GM12865 (cell line): ENCODE data around the gene C11orf24.
A peak's percentile ranks its signal among the peaks of the same experiment; 100 is the strongest.

ENCODE experiments used
- DNase-seq: peaks from one replicate; pipeline ENCODE4 v3.0.0; 2010; ENCODE audit warnings: low read depth
- H3K4me3 ChIP-seq: 2 replicates; pipeline ENCODE4 v1.5.1; 2011; ENCODE audit warnings: mild to moderate bottlenecking, low read depth, low read length, control low read depth
- TF ChIP-seq, protein P1 (sequence below): IDR thresholded peaks from 2 replicates; pipeline ENCODE4 v1.5.1; 2011; ENCODE audit warnings: low read length, control low read depth, low read depth, inconsistent platforms; ENCODE audit not compliant: insufficient read depth; ENCODE audit errors: missing control alignments

Gene C11orf24

DNA sequence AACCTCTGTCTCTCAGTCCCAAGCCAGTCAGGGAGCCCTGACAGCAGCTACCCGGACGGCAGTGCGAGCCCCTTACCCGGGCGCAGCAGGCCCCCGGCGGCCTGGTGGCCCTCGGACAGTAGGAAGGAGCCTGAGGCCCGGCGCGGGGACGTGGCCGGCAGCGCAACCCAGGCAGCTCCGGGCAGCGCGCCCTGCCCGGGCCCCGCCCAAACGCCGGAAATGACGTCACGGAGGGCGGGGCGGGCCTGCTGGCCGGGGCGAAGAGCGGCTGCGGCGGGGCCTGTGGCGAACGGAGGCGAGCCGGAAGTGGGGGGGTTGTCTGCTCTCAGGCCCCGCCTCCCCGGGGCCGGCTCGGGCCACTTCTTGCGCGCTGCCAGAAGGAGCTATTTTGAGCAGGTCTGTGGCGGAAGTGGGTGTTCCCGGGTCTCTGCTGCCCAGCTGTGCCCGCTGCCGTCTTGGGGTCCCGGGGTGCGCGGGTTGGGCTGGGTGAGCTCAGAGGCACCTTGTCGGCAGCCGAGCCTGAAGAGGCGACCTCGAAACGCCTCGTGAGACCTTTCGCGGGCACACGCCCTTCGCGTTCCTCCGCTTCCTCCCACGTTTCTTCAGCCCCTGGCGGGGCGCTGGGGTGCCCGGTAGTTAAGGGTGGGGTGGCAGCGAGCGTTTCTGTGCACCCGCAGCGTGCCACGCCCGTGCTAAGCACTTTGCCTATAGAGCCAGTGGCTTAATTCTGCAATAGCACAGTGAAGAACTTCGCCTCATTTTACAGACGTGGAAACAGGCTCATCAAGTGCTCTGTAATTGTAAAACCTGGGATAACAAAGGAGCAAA lies at the start of gene C11orf24:
Gene C11orf24, minus strand, starts transcription at position 193 of the 828 bp plus-strand sequence. CDS start 8,206 bp downstream, outside the sequence.
- TF ChIP-seq, protein P1, sequence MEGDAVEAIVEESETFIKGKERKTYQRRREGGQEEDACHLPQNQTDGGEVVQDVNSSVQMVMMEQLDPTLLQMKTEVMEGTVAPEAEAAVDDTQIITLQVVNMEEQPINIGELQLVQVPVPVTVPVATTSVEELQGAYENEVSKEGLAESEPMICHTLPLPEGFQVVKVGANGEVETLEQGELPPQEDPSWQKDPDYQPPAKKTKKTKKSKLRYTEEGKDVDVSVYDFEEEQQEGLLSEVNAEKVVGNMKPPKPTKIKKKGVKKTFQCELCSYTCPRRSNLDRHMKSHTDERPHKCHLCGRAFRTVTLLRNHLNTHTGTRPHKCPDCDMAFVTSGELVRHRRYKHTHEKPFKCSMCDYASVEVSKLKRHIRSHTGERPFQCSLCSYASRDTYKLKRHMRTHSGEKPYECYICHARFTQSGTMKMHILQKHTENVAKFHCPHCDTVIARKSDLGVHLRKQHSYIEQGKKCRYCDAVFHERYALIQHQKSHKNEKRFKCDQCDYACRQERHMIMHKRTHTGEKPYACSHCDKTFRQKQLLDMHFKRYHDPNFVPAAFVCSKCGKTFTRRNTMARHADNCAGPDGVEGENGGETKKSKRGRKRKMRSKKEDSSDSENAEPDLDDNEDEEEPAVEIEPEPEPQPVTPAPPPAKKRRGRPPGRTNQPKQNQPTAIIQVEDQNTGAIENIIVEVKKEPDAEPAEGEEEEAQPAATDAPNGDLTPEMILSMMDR: no peak
- H3K4me3 ChIP-seq: peak within 1 kb of the TSS; percentile 98
- DNase-seq: peak; percentile 99

DNA sequence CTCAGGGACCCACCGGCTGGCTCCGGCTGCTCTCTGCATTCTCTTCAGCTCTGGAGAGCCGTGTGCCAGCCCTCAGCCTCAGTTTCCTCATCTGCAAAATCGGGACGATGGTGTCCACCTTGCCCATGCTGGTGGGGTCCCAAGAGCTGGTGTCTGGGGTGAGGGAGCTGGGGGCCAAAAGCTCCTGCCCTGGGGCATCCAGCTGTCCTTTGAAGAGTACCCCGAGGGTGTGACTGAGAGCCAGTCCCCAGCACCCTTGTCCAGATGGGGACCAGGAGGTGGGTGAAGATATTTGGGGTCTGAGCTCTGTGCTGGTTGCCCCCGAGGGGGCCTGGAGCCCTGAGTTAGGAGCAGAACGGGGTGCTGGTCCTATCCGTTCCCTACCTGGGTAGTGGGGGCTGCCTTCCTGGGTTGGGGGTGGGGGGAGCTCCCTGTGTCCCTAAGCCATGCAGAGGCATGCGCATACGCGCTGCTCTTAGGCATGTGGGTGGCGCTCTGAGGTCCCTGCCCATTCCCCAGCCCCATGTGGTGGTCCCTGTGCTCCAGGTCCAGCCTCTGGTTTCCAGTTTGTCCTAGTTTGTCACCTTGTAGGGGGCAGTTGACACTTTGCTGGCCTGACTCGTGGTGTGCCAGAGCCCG lies 45.5 kb upstream of the C11orf24 start:
- TF ChIP-seq, protein P1: no peak
- no peak for DNase-seq
- H3K4me3 ChIP-seq: no peak overlapping the region

DNA sequence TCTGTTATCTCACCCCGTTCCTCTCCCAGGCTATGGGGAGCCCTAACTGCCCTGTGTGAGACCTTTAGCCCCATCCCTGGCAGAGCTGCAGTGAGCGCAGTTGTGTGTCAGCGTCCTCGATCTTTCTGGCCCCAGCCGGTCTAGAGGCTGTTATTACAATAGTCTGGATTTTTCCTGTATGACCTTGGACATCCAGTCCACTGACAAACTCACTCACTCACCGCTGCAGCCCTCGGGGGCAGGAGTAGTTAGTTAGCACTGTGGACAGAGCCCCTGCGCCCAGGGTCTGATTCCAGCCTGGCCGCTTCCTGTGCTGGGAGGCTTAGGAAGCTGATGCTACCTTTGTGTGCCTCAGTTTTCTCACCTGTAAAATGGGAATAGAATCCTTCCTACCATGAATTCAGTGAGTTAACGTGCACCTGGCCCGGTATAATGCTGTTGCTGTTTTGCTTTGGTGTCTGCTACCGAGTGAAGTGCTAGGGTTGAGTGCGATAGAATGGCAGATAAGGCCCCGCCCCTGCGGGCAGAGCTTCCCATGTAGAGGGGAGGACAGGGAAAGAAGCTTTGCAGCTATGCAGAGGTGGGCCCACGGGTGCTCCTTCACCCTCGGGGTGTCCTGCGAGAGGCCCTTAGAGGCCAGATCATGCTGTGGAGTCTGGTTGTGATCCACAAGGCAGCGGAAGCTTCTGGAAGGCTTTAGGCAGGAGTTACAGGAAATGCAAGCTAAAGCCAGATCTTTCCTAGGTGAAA lies 43.6 kb upstream of the C11orf24 start:
- DNase-seq: no peak

DNA sequence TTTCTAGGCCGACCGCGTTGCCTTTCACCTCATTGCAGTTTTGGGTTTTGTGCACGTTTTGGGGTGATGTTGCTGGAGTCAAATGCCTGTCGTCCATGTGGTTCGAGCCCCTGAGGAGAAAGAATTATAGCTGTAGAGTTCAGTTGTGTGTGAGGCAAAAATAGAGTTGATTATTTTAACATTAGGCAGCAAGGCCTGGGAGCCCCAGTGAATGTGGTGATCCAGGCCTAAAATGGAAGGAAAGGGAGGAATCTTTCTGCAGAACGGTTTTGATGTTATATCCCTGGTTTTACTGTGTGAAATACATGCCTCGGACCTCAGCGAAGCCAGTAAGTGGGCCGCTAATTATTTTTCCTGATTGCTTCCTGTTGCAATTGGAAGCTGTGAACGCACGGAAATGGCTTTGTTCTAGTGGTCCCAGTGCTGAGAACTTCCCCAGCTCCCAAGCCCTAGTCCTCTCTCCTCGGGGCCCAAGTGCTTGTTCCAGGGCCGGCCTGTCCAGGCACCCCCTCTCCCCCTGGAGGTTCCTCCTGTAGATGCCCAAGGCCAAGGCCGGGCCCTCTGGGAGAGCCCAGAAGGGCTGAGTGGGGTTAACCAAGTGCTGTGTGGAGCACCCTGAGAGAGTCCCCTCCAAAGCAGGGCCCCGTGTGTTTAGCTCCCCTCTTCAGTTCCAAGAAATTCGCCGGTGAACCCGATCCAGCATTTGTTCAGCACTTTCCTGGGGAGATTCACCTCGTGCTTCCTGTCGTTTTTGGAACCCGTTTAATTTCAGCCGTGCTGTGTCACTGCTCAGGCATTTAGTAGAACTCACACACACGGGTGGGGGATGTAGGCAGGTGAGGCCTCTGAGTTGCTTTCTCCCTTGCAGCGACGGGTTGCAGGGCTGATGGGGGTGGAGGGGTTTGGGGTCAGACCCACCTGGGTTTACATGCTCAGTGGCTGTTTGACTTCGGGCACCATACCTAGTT lies 42.7 kb upstream of the C11orf24 start:
- TF ChIP-seq, protein P1: no peak
- no peak for DNase-seq
- H3K4me3 ChIP-seq: no peak overlapping the region

More for the DNA sequence above, 43.6 kb upstream of the C11orf24 start:
- H3K4me3 ChIP-seq: no peak overlapping the region
- TF ChIP-seq, protein P1: no peak

DNA sequence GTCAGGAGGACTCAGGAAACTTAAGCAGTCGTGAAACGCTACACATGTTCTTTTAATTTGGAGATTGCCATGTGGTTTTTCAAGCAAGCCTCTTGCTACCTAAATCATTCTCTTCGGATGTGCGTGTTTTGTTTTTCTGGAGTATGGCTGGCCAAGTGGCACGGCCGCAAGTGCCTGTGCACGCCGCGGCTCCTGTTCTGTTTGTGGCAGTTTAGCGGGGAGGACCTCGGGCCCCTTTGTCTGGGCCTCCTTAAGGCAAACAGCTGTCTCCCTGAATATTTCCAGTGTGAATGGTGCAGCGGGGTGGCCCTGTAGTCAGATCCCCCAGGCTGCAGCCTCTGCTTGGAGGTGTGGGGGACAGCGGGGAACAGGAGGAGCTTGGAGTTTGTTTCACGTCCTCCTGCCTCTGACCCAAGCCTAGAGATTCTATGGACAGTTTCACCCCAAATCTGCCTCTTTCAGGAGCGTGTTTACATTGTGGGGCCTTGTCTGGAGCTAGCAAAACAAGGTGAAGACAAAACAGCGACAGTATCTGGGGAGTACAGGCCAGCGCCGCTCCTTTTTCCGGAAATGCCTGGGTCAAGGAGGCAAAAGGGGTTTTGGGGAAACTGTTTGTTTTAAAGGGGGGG lies 41.9 kb upstream of the C11orf24 start:
- H3K4me3 ChIP-seq: peak overlapping the region; percentile 62
- no peak for DNase-seq
- TF ChIP-seq, protein P1: no peak
